LoVo (cell line): ENCODE data around the gene ATP6V0C.
"Not testable (repeated sequence)": the region's sequence is repeated elsewhere in the genome, so short reads cannot be mapped to it uniquely, and the experiment has no call there.

ENCODE experiments used
- DNase-seq: peaks from one replicate; pipeline ENCODE4 v3.0.0-alpha.2; 2016; ENCODE audit warnings: low spot score

The ATP6V0C gene

DNA sequence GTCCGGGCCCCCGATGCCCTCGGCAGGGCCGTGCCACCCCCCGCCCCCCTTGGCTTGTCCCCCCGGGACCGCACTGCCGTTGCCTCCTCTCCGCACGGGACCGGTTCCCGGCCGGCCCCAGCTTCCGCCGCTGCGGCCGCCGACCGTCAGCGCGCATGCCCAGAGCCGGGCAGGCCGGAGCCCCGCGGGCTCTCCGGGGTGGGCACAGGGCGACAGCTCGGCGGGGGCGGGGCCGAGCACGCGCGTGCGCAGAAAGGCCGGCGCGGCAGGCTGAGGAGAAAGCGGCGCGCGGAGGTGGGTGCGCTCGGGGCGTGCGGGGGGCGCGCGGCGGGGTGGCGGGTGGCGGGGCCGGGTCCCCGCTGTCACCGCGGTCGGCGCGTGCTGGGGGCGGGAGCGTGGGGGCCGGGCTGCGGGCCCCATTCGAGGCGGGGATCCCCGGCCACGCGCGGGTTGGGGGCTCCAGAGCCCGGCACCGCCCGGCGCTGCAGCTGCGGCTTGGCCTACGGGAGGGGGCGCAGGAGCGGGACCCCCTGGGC is 38.8 kb upstream of the ATP6V0C start, which contains the start of gene TBC1D24:
Gene TBC1D24 (plus strand): TSS at position 251 of the 536 bp plus-strand sequence. CDS start 21,022 bp downstream, outside the sequence.
- DNase-seq, result peak; percentile 84

DNA sequence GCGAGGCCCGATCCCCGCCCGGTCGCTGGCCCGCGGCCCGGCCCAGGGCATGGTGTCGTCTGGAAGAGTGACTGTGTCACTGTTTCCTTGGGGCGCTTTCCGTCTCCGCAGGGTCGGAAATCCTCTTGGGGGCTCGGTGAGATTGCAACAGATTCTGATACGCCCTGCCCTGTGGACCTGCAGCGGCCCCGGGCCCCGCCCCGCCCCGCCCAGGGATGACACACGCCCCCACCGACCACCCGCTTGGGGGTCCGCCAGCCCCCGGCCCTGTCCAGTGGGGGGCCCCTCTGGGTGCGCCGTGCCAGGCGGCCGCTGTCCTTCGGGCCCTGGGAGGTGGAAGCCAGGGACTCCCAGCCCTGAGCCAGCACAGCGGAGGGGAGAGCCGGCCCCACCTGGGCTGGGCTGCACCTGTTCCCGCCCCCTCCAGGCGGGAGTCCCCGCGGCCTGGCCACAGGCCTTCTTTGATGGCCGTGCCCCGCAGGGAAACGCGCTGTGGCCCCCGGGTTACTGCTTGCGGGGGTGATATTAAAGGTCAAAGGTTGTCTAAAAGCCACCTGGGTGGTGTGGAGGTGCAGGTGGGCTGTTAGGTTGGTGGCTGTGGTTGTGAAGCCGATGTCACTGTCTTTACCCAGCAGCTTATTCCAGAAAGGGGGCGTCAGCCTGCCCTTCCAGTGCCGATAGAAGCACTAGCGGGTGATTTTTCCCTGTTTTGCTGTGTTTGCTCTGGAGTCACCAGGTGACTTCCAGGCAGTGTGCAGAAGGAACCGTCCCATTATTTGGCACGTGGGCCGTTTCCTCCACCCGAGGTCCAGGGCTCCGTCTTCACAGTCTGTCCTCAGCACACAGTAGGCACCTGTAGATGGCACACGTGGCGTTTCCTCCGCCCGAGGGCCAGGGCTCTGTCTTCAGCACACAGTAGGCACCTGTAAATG is 38.1 kb upstream of the ATP6V0C start:
- DNase-seq, result peak; percentile 32

DNA sequence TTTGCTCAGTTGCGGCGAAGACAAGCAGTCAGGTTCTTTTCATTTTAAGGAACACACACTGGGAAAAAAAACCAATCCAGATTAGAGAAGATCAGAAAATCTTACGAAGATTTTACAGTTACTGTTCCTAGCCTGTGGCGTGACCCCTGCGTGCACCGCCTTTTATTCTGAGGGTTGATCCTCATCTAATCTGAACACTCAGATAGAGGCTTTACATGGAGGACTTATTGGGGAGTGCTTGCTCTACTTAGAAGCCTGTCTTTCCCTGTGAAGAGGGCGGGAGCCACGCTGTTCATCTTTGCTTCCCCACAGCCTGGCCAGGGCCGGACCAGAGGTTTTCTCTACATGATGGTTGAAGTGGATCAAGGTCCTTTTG is 37.4 kb upstream of the ATP6V0C start:
- DNase-seq, result no peak

DNA sequence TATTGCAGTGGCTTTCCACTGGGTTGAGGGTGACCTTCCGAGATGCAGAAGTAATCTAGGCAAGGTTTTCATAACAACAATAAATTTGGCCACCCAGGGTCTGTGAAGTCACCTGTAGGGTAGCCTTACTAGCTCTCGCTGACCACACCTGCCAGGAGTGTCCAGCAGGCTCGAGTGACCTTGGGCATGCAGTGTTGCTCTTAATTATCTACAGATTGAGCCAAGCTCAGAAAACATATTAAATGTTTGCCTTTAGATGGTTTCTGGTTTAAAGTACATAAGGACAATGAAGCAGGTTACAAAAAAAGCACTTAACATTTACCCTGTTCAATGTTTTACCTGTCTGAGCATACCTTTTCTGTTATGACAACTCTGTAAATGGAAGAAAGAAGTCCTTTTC is 37.0 kb upstream of the ATP6V0C start:
- no peak for DNase-seq

DNA sequence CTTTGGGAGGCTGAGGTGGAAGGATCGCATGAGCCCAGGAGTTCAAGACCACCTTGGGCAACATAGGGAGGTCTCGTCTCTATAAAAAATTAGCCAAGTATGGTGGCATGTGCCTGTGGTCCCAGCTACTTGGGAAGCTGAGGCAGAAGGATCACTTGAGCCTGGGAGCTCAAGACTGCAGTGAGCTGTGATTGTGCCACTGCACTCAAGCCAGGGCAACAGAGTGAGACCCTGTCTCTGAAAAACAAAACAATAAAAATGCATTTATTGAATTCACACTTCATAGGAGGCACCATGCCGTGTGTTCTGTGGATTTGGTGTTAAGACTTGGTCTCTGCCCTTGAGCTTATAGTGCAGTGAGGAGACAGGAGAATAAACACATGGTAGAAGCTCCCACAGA is 36.4 kb upstream of the ATP6V0C start:
- no peak for DNase-seq

DNA sequence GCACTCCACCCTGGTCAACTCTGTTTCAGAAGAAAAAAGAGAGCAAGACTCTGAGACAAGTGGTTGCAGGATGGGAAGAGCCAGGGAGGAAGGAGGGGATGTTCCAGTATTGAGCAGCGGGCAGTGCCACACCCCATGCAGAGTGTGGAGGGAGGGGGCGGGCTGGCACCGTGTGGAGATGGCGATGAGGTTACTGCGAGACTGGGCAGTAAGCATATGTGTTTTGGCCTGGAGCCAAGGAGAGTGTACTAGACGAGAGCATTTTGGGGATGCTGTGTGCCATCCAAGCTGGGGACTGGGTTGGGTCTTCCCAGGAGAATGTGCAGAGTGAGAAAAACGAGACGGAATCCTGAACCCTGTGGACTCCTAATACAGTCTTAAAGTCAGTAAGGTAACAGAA is 35.5 kb upstream of the ATP6V0C start:
- no peak for DNase-seq

DNA sequence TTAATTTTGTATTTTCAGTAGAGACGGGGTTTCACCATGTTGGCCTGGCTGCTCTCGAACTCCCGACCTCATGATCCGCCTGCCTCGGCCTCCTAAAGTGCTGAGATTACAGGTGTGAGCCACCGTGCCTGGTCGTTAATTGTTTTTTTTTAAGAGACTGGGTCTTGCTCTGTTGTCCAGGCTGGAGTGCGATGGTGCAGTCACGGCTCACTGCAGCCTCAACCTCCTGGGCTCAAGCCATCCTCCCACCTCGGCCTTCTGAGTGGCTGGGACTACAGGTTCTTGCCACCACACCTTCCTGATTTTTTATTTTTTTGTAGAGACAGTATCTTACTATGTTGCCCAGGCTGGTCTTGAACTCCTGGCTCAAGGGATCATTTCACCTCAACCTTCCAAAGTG is 33.8 kb upstream of the ATP6V0C start:
- not testable (repeated sequence) for DNase-seq

DNA sequence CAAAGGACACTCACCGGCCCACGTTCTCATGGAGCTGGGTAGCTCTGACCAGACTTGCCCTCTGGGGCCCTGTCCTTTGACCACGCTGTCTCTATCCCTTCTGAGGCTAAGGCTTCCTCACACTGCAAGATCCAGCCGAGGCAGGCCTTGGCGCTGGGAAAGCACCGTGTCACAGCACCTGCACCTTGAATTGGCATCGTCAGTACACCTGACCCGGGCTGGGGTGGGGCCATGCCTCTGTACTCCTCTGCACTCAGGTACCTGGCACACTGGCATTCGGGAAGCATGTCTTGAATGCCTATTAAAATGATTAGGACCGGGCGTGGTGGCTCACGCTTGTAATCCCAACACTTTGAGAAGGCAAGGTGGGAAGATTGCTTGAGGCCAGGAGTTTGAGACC is 32.8 kb upstream of the ATP6V0C start:
- no peak for DNase-seq

DNA sequence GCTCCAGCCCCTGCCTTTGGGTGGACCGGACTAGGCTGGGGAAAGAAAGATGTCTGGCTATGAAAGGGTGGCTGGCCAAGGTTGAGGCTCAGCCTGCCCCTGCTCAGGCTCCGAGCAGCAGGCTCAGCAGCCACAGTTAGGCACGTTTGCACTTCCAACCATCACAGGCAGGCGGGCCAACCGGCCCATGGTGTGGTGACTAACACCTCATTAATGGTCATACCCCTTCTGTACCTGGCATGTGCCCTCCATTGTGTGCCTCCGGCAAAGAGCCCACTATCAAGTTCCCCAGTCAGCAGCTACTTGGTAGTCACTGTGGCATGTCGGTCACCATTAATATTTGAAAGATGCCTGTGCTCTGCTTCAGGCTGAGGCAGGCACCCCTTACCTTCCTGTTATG is 32.1 kb upstream of the ATP6V0C start:
- no peak for DNase-seq

DNA sequence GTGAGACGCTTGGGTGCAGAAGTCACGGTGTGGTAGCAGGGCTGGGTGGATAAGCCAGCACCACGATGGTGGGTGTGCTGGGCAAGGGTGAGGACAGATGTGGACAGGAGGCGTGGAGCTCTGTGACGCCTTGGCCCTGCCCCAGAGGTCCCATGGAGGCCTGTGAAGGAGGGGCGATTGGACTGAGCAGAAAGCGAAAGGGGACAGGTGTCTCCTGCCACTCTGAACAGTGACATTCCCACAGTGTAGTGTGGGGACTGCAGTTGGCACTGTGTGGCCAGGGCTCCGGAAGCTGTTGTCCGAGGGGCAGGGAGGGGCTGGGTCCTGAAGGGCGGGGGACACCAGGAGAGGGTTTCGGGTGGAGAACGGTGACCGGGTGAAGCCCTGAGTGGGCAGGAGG is 31.5 kb upstream of the ATP6V0C start:
- no peak for DNase-seq

DNA sequence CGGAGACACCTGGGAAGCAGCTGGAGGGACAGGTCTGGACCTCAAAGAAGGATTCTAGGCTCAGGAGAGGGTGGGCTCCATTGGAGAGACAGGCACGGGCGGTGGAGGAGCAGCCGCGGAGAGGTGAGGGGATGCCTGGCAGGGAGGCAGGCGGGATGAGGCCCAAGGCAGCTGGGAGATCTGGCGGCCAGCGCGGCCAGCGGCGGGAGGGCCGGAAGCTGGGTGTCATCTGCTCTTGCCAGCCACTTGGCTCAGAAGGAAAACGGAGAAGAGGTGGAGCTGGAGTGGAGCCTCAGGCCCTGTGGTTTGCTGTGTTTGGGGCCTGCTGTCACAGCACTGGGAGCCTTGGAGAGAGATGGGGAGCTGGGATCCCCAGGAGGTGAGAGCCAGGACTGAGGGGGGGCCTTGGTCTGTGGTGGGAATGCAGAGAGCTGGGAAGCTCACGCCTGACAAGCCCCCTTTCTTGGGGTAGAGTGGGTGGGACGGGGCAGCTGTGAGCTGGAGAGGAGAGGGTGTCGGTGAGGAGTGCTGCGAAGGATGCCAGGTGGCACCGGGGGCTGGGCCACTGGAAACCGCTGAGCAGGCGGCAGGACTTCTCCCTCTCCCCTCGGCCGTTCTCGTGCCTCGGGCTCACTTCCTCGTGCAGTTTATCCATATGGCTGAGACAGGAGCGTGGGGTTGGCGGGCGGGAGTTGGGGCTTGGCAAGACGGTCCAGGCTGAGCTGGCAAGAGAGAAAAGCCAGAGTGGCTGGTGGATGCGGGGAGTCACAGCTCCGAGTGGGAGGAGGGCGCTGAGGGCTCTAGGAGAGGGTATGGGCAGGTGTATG is 30.8 kb upstream of the ATP6V0C start:
- no peak for DNase-seq

DNA sequence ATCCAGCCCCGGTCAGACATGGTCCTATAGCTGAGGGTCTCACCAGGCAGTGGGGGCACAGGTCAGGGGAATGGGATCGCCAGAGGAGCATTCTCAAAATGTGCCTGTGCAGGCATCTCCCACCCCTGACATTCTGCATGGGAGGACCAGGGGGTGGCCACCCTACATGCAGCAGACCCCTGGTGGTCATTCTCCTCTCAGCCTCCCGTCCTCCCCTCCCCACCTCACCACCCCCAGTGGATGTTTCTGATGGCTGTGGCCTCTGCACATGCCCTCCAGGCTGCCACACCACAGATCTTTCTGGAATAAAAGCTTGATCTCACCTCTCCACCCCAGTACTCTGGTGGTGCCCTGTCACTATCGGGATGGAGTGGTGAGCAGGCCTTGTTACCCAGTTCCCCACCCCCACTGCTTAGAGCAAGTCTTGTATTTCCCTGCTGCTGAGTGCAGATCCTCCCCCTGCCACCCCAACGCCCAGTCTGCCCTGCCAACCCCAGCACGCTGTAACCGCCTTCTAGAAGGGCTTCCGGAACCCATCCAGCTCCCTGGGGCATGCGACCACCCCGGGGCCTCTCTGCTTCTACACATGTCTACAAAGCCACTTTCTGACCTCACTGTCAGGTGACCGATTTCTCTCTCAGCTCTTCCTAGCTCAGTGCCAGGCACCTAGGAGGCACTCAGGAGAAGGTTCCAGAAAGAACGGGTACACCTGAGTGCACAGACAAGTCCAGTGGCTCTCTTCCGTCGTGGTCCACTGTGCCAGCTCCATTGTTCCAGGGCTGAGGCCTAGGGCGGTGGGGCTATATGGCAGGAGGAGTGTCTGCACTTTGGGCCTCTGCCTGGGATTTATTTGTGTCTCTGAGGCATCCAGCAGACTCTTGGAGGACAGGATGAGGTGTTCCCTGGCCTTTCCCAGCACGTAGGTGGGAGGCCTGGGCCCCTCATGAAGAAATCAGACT is 29.5 kb upstream of the ATP6V0C start:
- DNase-seq, result no peak

DNA sequence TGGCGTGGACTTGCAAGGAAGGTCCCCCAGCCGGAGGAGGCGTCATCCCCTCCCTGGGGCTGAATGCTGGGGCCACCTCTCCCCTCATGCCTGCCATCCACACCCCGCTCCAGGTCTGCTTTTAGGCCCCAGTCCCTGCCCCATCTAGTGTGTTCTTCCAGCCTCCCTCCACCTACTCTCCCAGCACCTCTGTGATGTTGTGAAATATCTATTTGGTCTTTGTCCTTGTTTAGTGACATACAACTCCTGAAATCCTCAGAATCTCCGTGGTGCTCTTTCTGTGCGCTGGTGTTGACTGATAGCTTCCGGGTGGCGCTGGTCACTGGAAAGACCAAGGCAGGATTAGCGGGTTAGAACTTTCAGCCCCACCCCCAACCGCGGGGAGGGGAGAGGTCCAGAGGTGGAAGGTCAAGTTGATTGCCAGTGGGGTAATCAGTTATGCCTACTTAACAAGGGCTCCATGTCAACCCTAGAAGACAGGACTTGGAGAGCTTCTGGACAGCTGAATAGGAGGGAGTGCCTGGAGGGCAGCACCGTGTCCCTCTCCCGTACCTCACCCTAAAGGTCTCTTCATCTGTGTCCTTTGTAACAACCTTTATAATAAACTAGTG is 28.7 kb upstream of the ATP6V0C start:
- no peak for DNase-seq

DNA sequence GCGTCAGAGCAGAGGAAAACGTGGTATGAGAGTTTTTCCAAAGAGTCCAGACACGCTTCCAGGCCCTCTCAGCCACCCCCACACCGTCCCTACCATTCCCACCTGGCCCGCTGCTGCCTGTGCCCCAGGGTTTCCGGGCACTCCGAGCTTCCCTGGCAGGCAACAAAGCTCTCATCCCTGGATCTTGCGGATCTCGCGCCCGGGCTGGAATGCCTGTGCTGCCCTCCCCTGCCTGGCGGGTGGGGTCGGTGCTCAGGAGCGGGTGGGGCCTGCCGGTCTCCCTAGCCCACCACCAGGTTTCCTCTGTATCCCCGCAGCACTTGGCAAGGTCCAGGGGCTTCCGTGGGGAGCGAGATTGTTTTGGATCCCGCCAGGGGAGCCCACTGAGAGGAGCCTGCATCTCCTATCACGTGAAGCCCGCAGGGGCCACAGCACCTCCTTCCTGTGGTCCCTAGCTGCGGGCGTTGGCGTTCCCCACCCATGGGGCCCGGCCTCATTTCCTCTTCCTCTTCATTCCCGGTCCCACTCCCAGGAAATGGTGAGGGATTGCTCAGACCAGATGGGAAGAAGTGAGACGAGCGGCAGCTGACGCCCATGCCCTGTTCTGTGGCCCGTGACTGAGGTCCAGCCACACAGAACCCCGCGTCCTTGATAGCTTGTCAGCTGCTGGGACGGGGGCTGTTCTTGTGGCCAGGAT is 27.8 kb upstream of the ATP6V0C start:
- no peak for DNase-seq

DNA sequence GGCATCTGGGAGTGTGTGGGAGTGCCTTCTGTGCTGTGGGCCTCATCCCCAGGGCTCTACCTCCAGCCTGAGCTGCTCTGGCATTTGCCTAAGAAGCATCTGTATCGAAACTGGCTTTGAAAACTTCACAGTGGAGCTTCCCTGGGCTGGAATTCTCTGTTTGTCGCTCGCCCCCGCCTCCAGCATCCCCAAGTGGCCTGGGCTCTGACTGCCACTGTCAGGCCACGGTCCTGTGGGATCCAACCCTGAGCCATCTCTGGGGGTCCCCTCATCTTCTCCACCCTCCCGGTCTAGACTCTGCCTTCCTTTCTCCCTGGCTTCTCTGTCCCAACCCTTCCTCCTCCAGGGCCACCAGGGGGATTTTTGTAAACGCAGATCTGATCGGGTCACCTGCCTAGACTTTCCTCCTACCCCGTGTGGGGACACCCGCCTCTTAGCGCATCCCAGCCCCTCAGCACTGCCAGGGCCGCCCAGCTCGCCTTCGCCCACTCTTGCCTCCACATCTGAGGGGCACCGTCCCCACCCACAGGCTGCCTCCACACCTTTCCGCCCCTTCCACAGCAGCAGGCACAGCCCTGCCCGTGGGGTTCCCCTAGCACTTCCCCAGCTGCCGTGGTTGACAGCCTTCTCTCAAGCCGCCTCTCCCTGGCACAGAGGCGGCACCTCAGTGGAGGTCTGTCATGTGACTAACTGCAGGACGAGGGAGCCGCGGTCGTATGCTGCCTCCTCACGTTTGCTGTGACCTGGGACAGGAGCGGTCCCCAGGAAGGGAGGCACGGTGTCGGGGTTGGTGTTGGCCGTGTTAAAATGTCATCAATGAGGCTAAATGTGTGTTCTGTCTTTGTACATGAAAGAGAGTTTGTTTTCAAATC is 26.9 kb upstream of the ATP6V0C start:
- no peak for DNase-seq

DNA sequence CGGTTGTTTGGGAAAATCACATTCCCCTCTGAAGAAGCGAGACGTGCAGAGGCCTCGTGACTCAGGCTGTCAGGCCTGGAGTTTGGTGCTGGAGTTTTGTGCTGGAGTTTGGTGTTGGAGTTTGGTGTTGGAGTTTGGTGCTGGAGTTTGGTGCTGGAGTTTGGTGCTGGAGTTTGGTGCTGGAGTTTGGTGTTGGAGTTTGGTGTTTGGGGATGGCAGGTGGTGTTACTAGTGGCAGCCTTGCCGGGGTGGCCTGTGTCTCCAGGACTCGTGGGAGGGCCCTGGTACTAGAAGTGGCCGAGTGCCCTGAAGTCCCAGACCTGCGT is 26.3 kb upstream of the ATP6V0C start:
- DNase-seq, result no peak

DNA sequence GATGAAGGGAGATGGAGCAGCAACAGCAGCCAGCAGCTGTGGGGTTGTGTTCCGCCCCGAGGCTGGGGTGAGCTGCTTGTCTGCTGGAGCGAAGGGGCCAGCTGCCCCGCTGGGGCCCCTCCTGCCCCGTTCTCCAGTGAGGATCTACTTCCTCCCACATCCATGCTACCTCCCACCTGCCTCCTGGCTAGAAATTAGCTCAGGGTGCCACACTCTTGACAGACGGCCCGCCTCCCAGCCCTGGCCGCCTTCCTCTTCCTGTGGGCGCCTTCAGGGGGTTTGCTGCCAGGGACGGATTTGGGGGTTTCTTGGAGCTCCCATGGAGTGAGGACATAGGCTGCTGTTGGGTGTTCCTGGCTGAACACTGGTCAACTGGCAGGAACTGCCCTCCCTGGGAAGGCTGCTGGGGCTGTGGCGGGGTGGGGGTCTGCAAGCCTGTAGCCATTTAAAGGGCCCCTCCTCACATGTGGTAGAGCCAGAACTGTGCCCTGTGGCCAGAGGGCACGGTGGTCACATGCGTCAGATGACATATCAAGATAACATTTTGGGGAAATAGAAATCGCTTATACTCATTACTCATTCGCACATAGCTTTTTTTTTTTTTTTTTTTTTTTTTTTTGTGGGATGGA is 25.7 kb upstream of the ATP6V0C start:
- DNase-seq, result no peak

DNA sequence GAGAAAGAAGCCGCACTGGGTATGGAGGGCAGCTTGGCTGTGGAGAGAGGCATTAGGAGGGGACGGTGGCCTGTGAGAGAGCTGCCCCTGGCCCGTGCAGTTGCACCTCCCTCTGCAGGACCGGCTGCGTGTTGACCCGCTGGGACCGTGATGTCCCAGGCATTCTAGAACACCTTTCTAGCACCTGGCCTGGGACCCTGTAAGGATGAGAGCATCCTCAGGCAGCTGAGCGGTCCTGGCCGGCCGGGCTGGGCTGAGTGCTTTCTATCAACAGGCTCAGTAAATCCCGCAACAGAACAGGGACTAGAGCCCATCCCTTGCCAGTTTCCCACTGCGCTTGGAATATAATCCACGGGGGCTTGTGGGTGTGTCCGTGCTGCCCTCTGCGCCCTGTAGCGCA is 24.2 kb upstream of the ATP6V0C start:
- no peak for DNase-seq
